Upper lobe of left lung (tissue), 4 donors: Measurements from ENCODE around the gene PLEKHH2.

Source experiments
- POLR2A ChIP-seq, 4 donors: fragments of 450-650 bp; IDR thresholded peaks; one replicate each; pipeline ENCODE4 v1.5.1; 2016 to 2017; ENCODE audit warnings: antibody characterized with exemption in 4 of 4, mild to moderate bottlenecking in 2 of 4
- TF ChIP-seq, protein P1 (sequence below), 6 experiments: fragments of 450-650 bp in 4 of 6; fragments of 200-600 bp in 2 of 6; sonication (generic) in 2 of 6; IDR thresholded peaks; one replicate each; pipeline ENCODE4 v1.5.1; 2016 to 2019; ENCODE audit warnings: antibody characterized with exemption in 6 of 6

DNA sequence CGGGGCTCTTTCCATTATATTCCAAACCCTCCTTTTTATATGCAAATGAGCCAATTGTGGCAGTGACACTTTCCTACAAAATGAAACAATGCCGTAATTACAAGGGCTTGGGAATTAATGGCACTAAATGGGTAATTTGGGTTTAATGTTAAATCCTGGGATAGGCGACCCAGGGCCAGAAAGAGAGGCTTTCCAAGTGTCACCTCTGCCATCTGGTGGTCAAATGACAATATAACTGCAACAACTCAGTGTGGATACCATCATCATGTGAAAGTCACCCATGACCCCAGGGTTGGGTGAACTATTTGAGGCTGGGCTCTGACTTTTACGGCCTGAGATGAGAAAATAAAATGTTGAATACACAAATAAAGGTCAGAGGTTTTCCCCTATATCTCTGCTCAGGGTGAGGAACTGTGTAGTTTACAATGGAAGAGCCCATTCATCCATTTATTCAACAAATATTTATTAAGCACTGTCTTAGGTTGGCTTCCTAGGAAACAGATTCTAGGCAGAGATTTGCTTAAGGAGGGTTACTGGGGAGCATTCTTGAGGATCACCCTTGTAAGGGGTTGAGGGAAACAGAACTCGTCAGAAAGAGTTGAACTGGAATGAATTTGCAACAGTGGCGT is 27.7 kb upstream of the PLEKHH2 start:
- TF ChIP-seq, protein P1, sequence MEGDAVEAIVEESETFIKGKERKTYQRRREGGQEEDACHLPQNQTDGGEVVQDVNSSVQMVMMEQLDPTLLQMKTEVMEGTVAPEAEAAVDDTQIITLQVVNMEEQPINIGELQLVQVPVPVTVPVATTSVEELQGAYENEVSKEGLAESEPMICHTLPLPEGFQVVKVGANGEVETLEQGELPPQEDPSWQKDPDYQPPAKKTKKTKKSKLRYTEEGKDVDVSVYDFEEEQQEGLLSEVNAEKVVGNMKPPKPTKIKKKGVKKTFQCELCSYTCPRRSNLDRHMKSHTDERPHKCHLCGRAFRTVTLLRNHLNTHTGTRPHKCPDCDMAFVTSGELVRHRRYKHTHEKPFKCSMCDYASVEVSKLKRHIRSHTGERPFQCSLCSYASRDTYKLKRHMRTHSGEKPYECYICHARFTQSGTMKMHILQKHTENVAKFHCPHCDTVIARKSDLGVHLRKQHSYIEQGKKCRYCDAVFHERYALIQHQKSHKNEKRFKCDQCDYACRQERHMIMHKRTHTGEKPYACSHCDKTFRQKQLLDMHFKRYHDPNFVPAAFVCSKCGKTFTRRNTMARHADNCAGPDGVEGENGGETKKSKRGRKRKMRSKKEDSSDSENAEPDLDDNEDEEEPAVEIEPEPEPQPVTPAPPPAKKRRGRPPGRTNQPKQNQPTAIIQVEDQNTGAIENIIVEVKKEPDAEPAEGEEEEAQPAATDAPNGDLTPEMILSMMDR (IDR thresholded peaks at IDR 0.05), result peak; percentile 33 to 70 (median 61)
- TF ChIP-seq POLR2A (IDR thresholded peaks at IDR 0.05), result no peak
